ENCODE results near the gene RPS25.
"Not testable (repeated sequence)": the region's sequence is repeated elsewhere in the genome, so short reads cannot be mapped to it uniquely, and the experiment has no call there.

The RPS25 gene

DNA sequence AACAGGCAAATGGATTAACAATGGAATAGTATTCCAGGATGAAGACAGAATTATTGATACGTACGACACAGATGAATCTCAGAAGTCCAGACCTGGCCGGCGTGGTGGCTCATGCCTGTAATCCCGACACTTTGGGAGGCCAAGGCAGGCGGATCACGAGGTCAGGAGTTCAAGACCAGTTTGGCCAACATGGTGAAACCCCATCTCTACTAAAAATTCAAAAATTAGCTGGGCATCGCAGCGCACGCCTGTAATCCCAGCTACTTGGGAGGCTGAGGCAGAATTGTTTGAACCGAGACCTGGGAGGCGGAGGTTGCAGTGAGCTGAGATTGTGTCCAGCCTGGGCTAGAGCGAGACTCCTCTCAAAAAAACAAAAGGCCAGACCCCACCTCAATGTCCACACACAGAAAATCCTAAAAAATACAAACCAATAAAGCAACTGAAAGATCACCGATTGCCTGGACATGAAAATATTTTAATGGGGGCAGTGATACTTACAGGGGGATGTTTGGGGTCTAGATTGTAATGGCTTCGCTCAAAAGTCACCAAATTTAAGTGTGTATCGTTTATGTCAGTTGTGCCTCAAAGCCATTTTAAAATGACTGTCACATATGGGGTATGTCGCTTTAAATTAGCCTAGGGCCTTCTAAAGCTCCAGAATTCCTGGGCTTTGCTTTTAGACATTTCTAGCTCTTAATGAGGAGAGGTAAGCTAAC is 3.8 kb downstream of the RPS25 start:
- DNase-seq, result no peak

DNA sequence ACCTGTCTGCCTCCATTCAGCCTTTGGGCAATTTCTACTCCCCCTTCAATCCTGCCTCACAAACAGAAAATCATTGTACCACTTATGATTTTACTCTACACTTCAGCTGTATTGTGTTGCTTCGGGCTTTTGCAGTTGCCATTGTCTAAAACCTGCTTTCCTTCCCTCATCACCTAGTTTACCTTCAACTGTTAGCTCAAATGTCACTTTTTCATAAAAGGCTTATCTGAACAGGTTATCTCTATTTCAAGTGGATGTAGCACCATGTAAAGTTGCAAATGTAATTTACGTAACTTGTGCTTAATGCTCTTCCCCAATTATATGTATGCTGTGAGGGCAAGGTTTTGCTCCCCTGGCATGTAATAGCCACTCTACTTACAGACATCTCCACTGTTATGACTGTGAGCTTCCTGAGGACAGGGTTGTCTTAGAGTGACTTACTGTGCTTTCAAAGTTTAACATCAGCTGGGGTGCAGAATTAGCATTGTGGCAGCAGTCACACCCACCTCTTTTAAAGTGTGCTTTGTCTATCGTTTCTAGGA is 5.4 kb downstream of the RPS25 start:
- no peak for DNase-seq

DNA sequence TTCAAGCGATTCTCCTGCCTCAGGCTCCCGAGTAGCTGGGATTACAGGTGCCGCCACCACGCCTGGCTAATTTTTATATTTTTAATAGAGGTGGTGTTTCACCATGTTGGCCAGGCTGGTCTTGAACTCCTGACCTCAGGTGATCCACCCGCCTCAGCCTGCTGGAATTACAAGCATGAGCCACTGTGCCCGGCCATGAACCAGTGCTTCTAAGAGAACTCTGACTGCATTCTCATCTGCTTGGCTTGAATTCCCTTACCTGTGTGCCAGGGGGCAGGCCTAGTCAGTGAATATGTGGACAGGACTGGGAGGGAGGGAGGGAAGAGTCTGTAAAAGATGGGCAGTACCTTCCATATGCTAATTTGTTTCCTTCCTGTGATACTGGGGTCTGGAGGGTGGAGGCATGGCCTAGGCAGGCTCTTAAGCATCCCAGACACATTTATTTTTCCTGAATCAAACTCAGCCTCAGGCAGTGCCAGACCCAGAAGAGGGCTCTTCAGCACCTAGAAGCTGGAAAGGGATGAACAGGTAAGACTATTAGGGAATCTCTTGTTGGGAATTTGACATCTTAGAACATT is 6.6 kb downstream of the RPS25 start:
- no peak for DNase-seq

DNA sequence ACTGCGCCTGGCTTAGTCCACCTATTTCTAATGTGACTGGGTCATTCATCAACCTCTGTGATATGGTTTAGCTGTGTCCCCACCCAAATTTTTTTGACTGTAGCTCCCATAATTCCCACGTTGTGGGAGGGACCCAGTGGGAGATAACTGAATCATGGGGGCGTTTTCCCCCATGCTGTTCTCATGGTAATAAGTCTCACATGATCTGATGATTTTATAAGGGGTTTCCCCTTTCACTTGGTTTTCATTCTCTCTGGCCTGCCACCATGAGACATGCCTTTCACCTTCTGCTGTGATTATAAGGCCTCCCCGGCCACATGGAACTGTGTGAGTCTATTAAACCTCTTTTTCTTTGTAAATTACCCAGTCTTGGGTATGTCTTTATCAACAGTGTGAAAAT is 11.5 kb downstream of the RPS25 start:
- no peak for DNase-seq

DNA sequence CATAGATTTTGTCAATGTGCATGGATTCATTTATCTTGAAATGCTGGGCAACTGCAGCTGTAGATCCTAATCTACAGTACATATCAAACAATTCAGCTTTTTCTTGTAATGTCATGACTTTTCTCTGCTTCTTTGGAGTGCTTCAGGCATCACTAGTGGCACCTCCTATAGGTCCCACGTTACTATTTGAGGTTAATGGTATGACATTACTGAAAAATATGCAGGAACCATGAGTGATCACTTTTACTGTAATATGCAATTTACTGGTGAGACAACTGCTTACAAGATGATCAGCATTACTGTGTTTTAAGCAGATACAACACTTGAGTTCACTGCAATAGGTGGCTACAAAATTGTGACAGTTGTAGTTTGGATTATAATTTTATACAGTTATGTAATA is 17.2 kb downstream of the RPS25 start:
- no peak for DNase-seq

DNA sequence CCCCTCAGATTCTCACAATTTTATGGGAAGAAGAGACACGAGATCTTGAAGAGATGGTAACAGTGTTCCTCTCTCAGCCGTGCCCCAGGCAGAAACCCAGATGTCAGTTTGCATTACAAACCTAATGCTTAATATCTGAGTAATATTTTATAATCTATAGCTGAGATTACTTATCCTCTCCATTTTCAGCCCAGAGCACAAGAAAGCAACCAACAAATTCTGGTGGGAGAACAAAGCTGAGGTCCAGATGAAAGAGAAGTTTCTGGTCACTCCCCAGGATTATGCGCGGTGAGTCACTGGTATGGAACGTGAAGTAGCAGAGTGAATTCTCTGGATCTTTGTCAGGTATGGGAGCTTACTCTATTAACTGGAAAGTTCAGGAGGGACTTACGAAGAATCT is 19.3 kb downstream of the RPS25 start:
- no peak for DNase-seq

DNA sequence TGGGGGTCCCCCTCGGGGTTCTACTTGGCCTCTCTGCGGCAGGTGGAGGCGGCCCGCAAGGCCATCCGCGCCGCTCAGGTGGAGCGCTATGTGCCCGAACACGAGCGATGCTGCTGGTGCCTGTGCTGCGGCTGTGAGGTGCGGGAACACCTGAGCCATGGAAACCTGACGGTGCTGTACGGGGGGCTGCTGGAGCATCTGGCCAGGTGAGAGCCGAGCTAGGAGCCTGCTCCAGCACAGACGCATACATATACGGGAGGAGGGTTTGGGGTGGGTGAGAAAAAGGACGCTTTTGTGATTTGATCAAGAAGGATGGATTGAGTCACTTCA is 19.8 kb downstream of the RPS25 start:
- no peak for DNase-seq

DNA sequence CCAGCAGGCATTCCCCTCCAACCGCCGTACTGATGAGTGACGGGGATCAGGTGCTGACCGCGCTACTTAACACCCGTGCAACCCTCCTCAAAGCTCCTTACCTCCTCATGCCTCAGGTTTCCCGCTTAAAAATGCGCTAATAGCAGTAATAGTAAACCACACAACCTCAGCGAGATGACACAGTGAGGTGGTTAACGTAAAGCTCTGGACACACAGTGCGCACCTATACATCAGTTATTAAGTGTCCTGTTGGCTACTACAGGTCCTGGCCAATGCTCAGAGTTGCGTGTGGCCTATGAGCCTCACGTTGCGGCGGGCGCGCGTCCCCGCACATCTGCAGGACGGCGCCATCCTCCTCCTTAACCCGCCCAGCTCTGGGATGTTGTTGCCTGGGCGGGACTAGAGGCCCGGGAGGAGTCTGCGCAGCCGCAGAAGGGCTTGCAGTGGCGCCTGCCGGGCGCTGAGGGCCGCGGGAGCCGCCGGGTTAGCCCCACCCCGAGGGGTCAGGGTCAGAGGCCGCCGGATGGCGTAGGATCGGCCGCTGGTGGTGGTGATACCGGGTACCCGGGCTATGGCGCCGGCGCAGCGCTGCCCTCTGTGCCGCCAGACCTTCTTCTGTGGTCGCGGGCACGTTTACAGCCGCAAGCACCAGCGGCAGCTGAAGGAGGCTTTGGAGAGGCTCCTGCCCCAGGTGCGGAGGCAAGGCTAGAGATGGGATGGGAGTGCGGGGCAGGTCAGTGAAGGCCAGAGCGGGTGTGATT is 20.3 kb downstream of the RPS25 start, which contains the start of gene CENATAC:
TSS of gene CENATAC (plus strand) at position 512 of the 761 bp plus-strand sequence. CDS start at position 572, 60 bp downstream.
- DNase-seq, result peak; percentile 95 to 96

DNA sequence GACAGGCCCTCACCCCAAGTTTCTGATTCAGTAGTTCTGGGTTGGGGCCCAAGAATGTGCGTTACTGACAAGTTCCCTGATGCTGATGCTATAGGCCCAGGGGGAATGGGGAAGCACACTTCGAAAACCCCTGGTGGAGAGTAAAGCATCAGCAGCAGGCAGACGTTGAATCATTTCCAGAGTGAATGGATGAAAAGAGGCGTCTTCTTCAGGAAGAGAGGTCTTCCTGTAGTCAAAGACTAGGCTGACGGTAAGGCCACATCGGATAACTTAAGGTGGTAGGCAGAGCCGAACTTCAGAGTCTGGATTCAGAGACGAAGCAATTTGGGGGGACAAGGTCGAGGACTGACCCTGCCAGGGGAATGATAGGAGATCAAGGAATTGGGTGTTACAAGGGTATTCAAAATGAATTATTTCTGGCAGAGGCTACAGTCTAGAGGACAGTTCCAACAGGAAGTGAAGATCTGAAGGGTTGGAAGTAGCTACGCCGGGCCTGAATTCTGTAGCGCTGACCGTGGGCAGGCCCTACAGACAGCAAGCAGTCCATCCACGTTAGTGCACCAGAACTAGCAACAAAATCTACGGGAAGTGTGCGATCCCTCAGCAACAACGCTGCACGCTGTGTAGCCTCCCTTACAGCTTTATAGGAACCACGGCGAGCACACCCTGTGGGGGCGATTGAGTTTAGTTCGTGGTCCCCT is 21.1 kb downstream of the RPS25 start:
- DNase-seq, result peak; percentile 23 to 56

DNA sequence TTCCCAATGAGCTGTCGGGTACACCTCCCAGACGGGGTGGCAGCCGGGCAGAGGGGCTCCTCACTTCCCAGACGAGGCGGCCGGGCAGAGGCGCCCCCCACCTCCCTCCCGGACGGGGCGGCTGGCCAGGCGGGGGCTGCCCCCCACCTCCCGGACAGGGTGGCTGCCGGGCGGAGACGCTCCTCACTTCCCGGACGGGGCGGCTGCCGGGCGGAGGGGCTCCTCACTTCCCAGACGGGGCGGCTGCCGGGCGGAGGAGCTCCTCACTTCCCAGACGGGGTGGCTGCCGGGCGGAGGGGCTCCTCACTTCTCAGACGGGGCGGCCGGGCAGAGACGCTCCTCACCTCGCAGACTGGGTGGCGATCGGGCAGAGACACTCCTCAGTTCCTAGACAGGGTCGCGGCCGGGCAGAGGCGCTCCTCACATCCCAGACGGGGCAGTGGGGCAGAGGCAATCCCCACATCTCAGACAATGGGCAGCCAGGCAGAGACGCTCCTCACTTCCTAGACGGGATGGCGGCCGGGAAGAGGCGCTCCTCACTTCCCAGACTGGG is 26.6 kb downstream of the RPS25 start:
- not testable (repeated sequence) for DNase-seq

DNA sequence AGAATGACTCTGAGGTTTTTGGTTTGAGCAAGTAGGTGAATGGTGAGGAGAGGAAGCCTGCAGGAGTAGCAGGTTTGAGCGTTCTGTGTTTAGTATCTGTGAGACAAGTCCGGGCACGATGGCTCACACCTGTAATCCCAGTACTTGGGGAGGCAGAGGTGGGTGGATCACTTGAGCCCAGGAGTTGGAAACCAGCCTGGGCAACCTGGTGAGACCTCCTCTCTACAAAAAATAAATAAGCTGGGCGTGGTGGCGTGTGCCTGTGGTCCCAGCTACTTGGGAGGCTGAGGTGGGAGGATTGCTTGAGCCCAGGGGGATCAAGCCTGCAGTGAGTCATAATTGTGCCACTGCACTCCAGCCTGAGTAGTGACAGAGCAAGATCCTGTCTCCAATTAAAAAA is 29.9 kb downstream of the RPS25 start:
- no peak for DNase-seq

DNA sequence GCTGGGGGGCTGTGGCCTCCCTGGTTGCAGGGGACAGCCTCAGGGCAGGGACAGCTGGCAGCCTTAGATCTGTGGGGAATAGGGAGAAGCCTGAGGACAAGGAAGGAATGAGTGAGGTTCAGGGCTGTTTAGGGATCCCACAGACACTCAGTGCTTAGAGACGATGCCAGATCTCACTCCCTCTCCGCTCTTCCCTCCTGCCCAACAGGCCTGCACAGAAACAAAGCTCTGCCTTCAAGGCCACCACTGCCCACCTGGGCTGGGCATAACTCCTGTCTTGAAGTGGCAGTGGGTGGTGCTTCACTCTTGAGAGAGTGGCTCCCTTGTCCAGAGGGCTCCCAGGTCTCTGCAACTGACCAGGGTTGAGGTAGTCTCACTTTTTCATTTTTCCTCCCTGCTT is 33.3 kb downstream of the RPS25 start:
- DNase-seq, result no peak

DNA sequence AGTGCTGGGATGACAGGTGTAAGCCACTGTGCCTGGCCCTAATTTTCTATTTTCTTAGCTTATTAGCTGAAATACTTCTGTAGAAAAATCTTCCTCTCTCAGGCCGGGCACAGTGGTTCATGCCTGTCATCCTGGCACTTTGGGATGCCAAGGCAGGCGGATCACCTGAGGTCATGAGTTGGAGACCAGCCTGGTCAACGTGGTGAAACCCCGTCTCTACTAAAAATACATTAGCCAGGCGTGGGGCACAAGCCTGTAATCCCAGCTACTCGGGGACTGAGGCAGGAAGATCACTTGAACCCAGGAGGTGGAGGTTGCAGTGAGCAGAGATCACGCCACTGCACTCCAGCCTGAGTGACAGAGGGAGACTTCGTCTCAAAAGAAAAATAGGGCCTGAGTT is 33.8 kb downstream of the RPS25 start:
- not testable (repeated sequence) for DNase-seq

DNA sequence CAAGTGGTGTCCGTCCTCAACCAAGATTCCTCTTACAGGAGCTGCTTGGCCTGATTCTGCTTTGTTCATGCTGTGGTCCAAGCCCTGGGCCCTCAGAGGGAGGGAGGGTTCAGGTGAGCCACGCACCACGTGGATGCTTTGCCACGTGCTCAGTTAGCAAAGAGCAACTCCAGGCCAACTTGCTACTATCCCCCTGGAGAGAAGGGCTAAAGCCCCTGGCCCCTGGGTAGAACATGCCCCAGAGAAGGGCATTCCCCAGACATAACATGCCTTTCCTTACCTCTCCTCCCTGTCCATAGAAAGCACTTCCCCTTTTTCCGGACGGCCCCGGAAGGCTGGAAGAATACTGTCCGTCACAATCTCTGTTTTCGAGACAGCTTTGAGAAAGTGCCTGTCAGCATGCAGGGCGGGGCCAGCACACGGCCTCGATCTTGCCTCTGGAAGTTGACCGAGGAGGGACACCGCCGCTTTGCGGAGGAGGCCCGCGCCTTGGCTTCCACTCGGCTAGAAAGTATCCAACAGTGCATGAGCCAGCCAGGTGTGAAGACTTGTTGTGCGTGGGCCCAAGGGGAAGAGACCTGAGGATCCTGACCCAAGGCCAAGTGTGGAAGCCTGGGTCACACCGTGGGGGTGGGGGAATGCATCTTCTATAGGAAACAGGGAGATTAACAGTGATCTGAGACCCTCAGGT is 37.8 kb downstream of the RPS25 start:
- no peak for DNase-seq

DNA sequence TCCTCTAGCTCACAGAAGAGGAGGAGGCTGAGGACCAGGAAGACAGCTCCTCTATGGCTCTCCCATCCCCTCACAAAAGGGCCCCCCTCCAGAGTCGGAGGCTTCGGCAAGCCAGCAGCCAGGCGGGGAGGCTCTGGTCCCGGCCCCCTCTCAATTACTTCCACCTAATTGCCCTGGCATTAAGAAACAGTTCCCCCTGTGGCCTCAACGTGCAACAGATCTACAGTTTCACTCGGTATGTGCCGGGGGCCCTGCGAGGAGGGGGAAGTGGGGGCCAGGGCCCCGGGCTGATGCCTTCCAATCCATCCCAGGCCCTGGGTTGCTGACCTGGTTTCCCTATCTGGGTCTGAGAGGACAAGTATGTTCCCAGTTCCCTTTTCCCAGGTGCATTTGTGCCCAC is 38.7 kb downstream of the RPS25 start:
- no peak for DNase-seq

DNA sequence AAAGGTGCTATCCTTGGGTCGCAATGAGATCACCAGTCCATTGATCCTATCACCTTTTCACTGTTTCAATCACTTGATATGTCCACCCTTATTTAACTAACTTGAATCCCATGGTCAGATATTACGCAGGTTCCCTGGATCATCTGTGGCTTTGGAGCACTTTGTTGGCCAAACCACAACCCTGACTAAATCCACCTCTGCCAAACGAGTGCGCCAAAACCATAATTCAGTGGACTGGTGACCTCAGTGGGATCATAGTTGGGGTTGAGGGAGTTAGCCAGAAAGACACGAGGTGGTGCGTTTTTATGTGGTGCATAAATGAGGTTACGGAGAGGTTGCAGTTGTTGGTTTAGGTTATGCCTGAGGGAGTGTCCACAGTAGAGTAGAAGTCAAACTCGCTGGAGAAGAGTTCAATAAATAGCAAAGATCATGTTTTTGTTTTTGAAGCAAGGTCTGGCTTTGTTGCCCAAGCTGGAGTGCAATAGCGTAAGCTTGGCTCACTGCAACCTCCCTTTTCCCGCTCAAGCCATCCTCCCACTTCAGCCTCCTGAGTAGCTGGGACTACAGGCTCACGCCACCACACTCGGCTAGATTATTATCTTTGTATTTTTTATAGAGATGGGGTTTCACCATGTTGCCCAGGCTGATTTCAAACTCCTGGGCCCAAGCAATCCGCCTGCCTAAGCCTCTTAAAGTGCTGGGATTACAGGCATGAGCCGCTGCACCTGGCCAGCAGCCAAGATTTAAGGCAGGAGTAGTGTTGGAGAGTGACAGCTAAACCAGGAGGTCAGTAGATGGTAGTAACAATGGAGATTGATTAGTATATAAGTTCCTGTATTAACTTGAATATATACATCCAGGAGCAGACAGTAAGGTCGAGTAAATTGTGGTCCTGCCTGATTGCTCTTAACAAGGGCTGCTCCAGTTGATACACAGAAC is 42.1 kb downstream of the RPS25 start:
- DNase-seq, result no peak

DNA sequence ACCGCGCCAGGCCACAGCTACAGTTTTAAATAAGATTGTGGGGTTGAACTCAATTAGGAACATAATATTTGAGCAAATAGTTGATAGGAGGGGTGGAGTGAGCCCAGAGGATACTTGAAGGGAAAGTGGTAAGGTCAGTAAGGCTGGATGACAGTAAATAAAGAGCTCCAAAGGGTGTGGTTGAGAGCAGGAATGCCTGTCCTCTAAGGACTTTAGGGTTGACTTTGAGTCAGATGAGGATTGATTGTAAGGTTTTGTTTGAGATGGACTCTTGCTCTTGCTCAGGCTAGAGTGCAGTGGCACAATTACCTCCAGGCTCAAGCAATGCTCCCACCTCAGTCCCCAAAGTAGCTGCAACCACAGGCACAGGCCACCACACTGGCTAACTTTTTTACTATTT is 44.2 kb downstream of the RPS25 start:
- DNase-seq, result no peak

DNA sequence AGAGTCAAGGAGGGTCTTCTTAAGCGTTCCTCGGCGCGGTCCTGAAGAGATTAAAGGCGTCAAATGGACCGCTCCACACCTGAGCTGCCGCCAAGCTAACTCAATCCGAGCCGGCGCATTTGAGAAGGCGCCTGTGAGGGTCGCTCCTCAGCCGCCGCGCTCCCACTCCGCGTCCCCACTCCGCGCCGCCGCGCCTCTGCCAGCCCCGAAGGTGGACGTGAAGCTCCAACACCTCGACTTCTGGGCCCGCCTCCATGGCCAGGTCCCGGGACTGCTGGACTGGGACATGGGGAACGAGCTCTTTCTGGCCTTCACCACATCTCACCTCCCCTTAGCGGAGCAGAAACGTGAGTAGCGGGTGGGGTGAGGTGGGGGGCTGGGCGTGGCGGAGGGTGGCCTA is 46.5 kb downstream of the RPS25 start, which contains the start of gene FOXR1:
TSS of gene FOXR1 (plus strand) at position 116 of the 400 bp plus-strand sequence. CDS start at position 287, 171 bp downstream.
- no peak for DNase-seq

DNA sequence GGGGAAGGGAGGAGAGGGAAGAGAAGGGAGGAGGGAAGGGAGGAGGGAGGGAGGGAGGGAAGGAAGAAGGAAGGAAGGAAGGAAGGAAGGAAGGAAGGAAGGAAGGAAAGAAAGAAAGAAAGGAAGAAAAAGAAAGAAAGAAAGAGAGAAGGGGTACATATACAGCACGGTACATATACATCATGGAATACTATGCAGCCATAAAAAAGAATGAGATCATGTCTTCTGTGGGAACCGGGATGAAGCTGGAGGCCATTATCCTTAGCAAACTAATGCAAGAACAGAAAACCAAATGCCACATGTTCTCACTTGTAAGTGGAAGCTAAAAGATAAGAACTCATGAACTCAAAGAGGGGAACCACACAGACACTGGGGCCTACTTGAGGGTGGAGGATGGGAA is 48.6 kb downstream of the RPS25 start:
- DNase-seq, result not testable (repeated sequence)
